HL-60 (cell line): ENCODE data around the gene GH2.
"Not testable (repeated sequence)": the region's sequence is repeated elsewhere in the genome, so short reads cannot be mapped to it uniquely, and the experiment has no call there.

Experiments used
- POLR2AphosphoS5 ChIP-seq: IDR thresholded peaks from 2 replicates; pipeline ENCODE4 v1.6.1; 2012; ENCODE audit warnings: low read depth
- SPI1 ChIP-seq: IDR thresholded peaks from 2 replicates; pipeline ENCODE4 v1.6.1; 2012; ENCODE audit warnings: low read depth, mild to moderate bottlenecking, borderline replicate concordance
- TF ChIP-seq, protein P1 (sequence below): IDR thresholded peaks from one replicate; pipeline ENCODE4 v1.5.1; 2011; ENCODE audit warnings: low read length, control low read depth, inconsistent platforms; ENCODE audit not compliant: insufficient read depth
- TF ChIP-seq, protein P2 (sequence below): IDR thresholded peaks from 2 replicates; pipeline ENCODE4 v1.6.1; 2012; ENCODE audit warnings: low read depth; ENCODE audit not compliant: insufficient replicate concordance

DNA sequence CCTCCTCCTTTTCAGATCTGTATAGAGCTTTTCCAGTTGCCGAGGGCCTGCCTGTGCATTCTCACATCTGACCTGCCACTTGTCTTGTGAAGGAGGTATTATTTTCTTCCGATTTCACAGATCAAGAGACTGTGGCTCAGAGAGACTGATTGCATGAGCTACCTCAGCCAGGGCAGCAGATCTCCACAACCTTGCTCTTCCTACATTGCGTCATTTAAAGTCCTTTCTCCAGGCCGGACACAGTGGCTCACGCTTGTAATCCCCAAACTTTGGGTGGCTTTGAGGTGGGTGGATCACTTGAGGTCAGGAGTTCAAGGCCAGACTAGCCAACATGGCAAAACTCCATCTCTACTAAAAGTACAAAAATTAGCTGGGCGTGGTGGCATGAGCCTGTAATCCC, 38.3 kb upstream of the GH2 start:
- TF ChIP-seq SPI1, POLR2AphosphoS5: not testable (repeated sequence)
- TF ChIP-seq, protein P1, sequence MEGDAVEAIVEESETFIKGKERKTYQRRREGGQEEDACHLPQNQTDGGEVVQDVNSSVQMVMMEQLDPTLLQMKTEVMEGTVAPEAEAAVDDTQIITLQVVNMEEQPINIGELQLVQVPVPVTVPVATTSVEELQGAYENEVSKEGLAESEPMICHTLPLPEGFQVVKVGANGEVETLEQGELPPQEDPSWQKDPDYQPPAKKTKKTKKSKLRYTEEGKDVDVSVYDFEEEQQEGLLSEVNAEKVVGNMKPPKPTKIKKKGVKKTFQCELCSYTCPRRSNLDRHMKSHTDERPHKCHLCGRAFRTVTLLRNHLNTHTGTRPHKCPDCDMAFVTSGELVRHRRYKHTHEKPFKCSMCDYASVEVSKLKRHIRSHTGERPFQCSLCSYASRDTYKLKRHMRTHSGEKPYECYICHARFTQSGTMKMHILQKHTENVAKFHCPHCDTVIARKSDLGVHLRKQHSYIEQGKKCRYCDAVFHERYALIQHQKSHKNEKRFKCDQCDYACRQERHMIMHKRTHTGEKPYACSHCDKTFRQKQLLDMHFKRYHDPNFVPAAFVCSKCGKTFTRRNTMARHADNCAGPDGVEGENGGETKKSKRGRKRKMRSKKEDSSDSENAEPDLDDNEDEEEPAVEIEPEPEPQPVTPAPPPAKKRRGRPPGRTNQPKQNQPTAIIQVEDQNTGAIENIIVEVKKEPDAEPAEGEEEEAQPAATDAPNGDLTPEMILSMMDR, result not testable (repeated sequence)
- TF ChIP-seq, protein P2, sequence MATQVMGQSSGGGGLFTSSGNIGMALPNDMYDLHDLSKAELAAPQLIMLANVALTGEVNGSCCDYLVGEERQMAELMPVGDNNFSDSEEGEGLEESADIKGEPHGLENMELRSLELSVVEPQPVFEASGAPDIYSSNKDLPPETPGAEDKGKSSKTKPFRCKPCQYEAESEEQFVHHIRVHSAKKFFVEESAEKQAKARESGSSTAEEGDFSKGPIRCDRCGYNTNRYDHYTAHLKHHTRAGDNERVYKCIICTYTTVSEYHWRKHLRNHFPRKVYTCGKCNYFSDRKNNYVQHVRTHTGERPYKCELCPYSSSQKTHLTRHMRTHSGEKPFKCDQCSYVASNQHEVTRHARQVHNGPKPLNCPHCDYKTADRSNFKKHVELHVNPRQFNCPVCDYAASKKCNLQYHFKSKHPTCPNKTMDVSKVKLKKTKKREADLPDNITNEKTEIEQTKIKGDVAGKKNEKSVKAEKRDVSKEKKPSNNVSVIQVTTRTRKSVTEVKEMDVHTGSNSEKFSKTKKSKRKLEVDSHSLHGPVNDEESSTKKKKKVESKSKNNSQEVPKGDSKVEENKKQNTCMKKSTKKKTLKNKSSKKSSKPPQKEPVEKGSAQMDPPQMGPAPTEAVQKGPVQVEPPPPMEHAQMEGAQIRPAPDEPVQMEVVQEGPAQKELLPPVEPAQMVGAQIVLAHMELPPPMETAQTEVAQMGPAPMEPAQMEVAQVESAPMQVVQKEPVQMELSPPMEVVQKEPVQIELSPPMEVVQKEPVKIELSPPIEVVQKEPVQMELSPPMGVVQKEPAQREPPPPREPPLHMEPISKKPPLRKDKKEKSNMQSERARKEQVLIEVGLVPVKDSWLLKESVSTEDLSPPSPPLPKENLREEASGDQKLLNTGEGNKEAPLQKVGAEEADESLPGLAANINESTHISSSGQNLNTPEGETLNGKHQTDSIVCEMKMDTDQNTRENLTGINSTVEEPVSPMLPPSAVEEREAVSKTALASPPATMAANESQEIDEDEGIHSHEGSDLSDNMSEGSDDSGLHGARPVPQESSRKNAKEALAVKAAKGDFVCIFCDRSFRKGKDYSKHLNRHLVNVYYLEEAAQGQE, result not testable (repeated sequence)
